WTC11 (cell line): ENCODE measurements around the gene ANKRD33B. TPM values are rescaled to one million over a fixed set of nuclear protein-coding genes. Genes with fewer than 3 reads are reported as not detected.

ENCODE experiments used
- ATAC-seq: fragments of 200-7000 bp; cut with Tn5 transposase; 2 replicates; pipeline ENCODE4 v1.10.0; 2021; ENCODE audit warnings: mild to moderate bottlenecking, moderate library complexity
- CTCF ChIA-PET: fragments of 300-600 bp; sonication (Branson Sonifier 250); formaldehyde crosslinking; loops from one replicate; lab custom pipeline; 2021; ENCODE audit warnings: antibody characterized with exemption; lab: Charles Lee
- POLR2A ChIA-PET: fragments of 350-600 bp; sonication (Branson Sonifier 250); formaldehyde crosslinking; loops from one replicate; lab custom pipeline; 2021; ENCODE audit warnings: antibody characterized with exemption; lab: Charles Lee
- DNase-seq: peaks from one replicate; pipeline ENCODE4 v3.0.0; 2021; ENCODE audit warnings: low spot score
- H3K27ac Mint-ChIP-seq: 2 replicates; pipeline ENCODE4 v1.8.0; 2021; ENCODE audit warnings: mixed read lengths
- H3K27me3 Mint-ChIP-seq: 2 replicates; pipeline ENCODE4 v1.8.0; 2021; ENCODE audit warnings: low read depth, mild to moderate bottlenecking, moderate library complexity, mixed read lengths
- H3K36me3 Mint-ChIP-seq: 2 replicates; pipeline ENCODE4 v1.8.0; 2021; ENCODE audit warnings: mixed read lengths
- H3K4me1 Mint-ChIP-seq: 2 replicates; pipeline ENCODE4 v1.8.0; 2022; ENCODE audit warnings: mixed read lengths
- H3K4me3 Mint-ChIP-seq: 2 replicates; pipeline ENCODE4 v1.8.0; 2021; ENCODE audit warnings: mild to moderate bottlenecking, moderate library complexity, mixed read lengths
- H3K9me3 Mint-ChIP-seq: 2 replicates; pipeline ENCODE4 v1.8.0; 2021; ENCODE audit warnings: mixed read lengths
- AR ChIP-seq: fragments of 250-450 bp; sonication (Bioruptor Pico); IDR thresholded peaks from 2 replicates; pipeline ENCODE4 v1.9.0; 2021; ENCODE audit warnings: mild to moderate bottlenecking
- ARID4B ChIP-seq: sonication (generic); formaldehyde crosslinking; IDR thresholded peaks from 2 replicates; pipeline ENCODE4 v1.8.0; 2023; ENCODE audit warnings: missing genetic modification reagents, mild to moderate bottlenecking, borderline replicate concordance
- ATF6 ChIP-seq: sonication (generic); formaldehyde crosslinking; IDR thresholded peaks from 2 replicates; pipeline ENCODE4 v1.8.1; 2023; ENCODE audit warnings: mild to moderate bottlenecking, missing genetic modification reagents
- CDX4 ChIP-seq: fragments of 250-450 bp; sonication (Bioruptor Pico); IDR thresholded peaks from 2 replicates; pipeline ENCODE4 v1.9.0; 2021; ENCODE audit warnings: moderate library complexity, mild to moderate bottlenecking, inconsistent platforms, borderline replicate concordance
- FOXP1 ChIP-seq: sonication (generic); formaldehyde crosslinking; IDR thresholded peaks from 2 replicates; pipeline ENCODE4 v1.8.0; 2022; ENCODE audit warnings: missing genetic modification reagents, mild to moderate bottlenecking, moderate library complexity, borderline replicate concordance
- MAX ChIP-seq: sonication (generic); formaldehyde crosslinking; IDR thresholded peaks from 2 replicates; pipeline ENCODE4 v1.8.0; 2022; ENCODE audit warnings: mild to moderate bottlenecking, missing genetic modification reagents
- NFE2L1 ChIP-seq: sonication (generic); formaldehyde crosslinking; IDR thresholded peaks from 2 replicates; pipeline ENCODE4 v1.8.1; 2023; ENCODE audit warnings: missing genetic modification reagents
- NR1H2 ChIP-seq: sonication (generic); formaldehyde crosslinking; IDR thresholded peaks from 2 replicates; pipeline ENCODE4 v1.9.0; 2021; ENCODE audit warnings: mild to moderate bottlenecking, moderate library complexity, missing genetic modification reagents
- NR2C2 ChIP-seq: sonication (generic); formaldehyde crosslinking; IDR thresholded peaks from 2 replicates; pipeline ENCODE4 v1.8.0; 2022; ENCODE audit warnings: mild to moderate bottlenecking, missing genetic modification reagents
- TEAD1 ChIP-seq: sonication (generic); formaldehyde crosslinking; IDR thresholded peaks from 2 replicates; pipeline ENCODE4 v1.8.0; 2022; ENCODE audit warnings: mild to moderate bottlenecking, missing genetic modification reagents
- TEAD4 ChIP-seq: sonication (generic); formaldehyde crosslinking; IDR thresholded peaks from 2 replicates; pipeline ENCODE4 v1.8.0; 2022; ENCODE audit warnings: mild to moderate bottlenecking, missing genetic modification reagents
- ZNF232 ChIP-seq: sonication (generic); formaldehyde crosslinking; IDR thresholded peaks from 2 replicates; pipeline ENCODE4 v1.8.0; 2022; ENCODE audit warnings: mild to moderate bottlenecking, missing genetic modification reagents
- ZNF317 ChIP-seq: sonication (generic); formaldehyde crosslinking; IDR thresholded peaks from 2 replicates; pipeline ENCODE4 v1.8.1; 2023; ENCODE audit warnings: low read depth, mild to moderate bottlenecking, moderate library complexity, missing genetic modification reagents, borderline replicate concordance
- ZNF396 ChIP-seq: fragments of 250-450 bp; sonication (Bioruptor Pico); IDR thresholded peaks from 2 replicates; pipeline ENCODE4 v1.8.0; 2021; ENCODE audit warnings: mild to moderate bottlenecking, moderate library complexity, borderline replicate concordance
- ZNF671 ChIP-seq: fragments of 250-450 bp; sonication (Bioruptor Pico); IDR thresholded peaks from 2 replicates; pipeline ENCODE4 v1.8.0; 2021; ENCODE audit warnings: mild to moderate bottlenecking
- ZSCAN18 ChIP-seq: fragments of 250-450 bp; sonication (Bioruptor Pico); IDR thresholded peaks from 2 replicates; pipeline ENCODE4 v2.1.2; 2022; ENCODE audit warnings: mild to moderate bottlenecking, moderate library complexity
- total RNA-seq: library from RNA; stranded (reverse); gene quantifications from 3 replicates; pipeline ENCODE4 v1.2.3, GENCODE V29; 2021

Gene ANKRD33B
- total RNA-seq, 1 experiment from 2014 or later: 9.2 TPM

GRCh38 chr5:10645146-10645545, 81.3 kb downstream of the ANKRD33B start:
- Mint-ChIP-seq H3K4me3 (no peak overlapping the region), H3K4me1 (peaks cover 17% of the 10 kb centered on the region), H3K36me3 (0 out of 2 replicates have a peak, but pooled peaks cover 3% of the 10 kb centered on the region), H3K27ac (no peak overlapping the region), H3K27me3 (no peaks in the 10 kb centered on the region), H3K9me3 (no peaks in the 10 kb centered on the region)
- ChIA-PET POLR2A (no interaction called here), CTCF (interaction anchor here (1.0 to 1.2 kb wide), 2 partner anchors 181 to 287 kb away, joined by 3 read pairs; no protein-coding TSS in a partner anchor)
- ATAC-seq (no peak), DNase-seq (no peak)
- no peak for TF ChIP-seq TEAD1
- TF ChIP-seq MAX: no peak
- no peak for TF ChIP-seq NR2C2 (CRISPR knock-in tag)
- TF ChIP-seq NR1H2 (CRISPR knock-in tag): no peak
- TF ChIP-seq FOXP1 (CRISPR knock-in tag): no peak
- no peak for TF ChIP-seq NFE2L1 (CRISPR knock-in tag)
- no peak for TF ChIP-seq AR (CRISPR knock-in tag)
- no peak for TF ChIP-seq ZNF232
- no peak for TF ChIP-seq ZNF396 (CRISPR knock-in tag)
- TF ChIP-seq TEAD4 (CRISPR knock-in tag): no peak
- TF ChIP-seq ZSCAN18: no peak
- TF ChIP-seq ZNF317 (CRISPR knock-in tag): no peak
- TF ChIP-seq ZNF671: no peak
- no peak for TF ChIP-seq CDX4 (CRISPR knock-in tag)
- no peak for TF ChIP-seq ATF6 (CRISPR knock-in tag)
- no peak for TF ChIP-seq ARID4B (CRISPR knock-in tag)
